Smooth muscle cell (in vitro differentiated cells): ENCODE results near the gene CCDC185. TPM values are rescaled to one million over a fixed set of nuclear protein-coding genes. Genes with fewer than 3 reads are reported as not detected.

ENCODE experiments used
- DNase-seq: peaks from one replicate; lab custom pipeline; 2025; ENCODE audit not compliant: unreplicated experiment; lab: John Stamatoyannopoulos, UW
- H2AFZ ChIP-seq: fragments of 200-600 bp; sonication (generic); 2 replicates; pipeline ENCODE4 v1.6.0; 2016; ENCODE audit warnings: antibody characterized with exemption, low read depth, mild to moderate bottlenecking
- H3F3A ChIP-seq: fragments of 200-600 bp; sonication (generic); 2 replicates; pipeline ENCODE4 v1.6.0; 2017; ENCODE audit warnings: antibody characterized with exemption, low read depth
- H3K27ac ChIP-seq: fragments of 200-600 bp; sonication (generic); 2 replicates; pipeline ENCODE4 v1.5.1; 2016; ENCODE audit warnings: low read depth, mild to moderate bottlenecking
- H3K27me3 ChIP-seq: fragments of 200-600 bp; sonication (generic); 2 replicates; pipeline ENCODE4 v1.6.1; 2016; ENCODE audit warnings: low read depth, mild to moderate bottlenecking
- H3K36me3 ChIP-seq: fragments of 200-600 bp; sonication (generic); 2 replicates; pipeline ENCODE4 v1.5.1; 2016; ENCODE audit warnings: low read depth
- H3K4me1 ChIP-seq: fragments of 200-600 bp; sonication (generic); 2 replicates; pipeline ENCODE4 v1.5.1; 2016; ENCODE audit warnings: low read depth
- H3K4me2 ChIP-seq: fragments of 200-600 bp; sonication (generic); 2 replicates; pipeline ENCODE4 v1.6.0; 2016; ENCODE audit warnings: mild to moderate bottlenecking
- H3K4me3 ChIP-seq: fragments of 200-600 bp; sonication (generic); 2 replicates; pipeline ENCODE4 v1.5.1; 2016; ENCODE audit warnings: mild to moderate bottlenecking
- H3K79me2 ChIP-seq: fragments of 200-600 bp; sonication (generic); 2 replicates; pipeline ENCODE4 v1.6.0; 2016; ENCODE audit warnings: low read depth, mild to moderate bottlenecking
- H3K9ac ChIP-seq: fragments of 200-600 bp; sonication (generic); 2 replicates; pipeline ENCODE4 v1.6.0; 2016; ENCODE audit warnings: low read depth
- H3K9me3 ChIP-seq: fragments of 200-600 bp; sonication (generic); replicated peaks from 2 replicates; pipeline ENCODE4 v1.5.1; 2016; ENCODE audit warnings: low read depth
- H4K20me1 ChIP-seq: fragments of 200-600 bp; sonication (generic); 2 replicates; pipeline ENCODE4 v1.6.0; 2016; ENCODE audit warnings: low read depth
- CTCF ChIP-seq: fragments of 200-600 bp; sonication (generic); IDR thresholded peaks from 2 replicates; pipeline ENCODE4 v1.5.1; 2017; ENCODE audit warnings: borderline replicate concordance, mild to moderate bottlenecking, antibody characterized with exemption; ENCODE audit not compliant: insufficient read depth, poor library complexity, severe bottlenecking
- WGBS: methylation state at CpG from one replicate; pipeline ENCODE4 v1.1.7; 2016; ENCODE audit warnings: low lambda C conversion rate; 5-methylcytosine and 5-hydroxymethylcytosine counted together
- polyA plus RNA-seq: library from polyadenylated mRNA; unstranded; fragments of >200 nt; fragmentation: Nextera tagmentation; extraction: Ambion mirVana; gene quantifications from 2 replicates; pipeline ENCODE4 v1.2.1, GENCODE V29; 2016
- total RNA-seq: library from RNA; depleted of rRNA; stranded (reverse); fragments of >200 nt; gene quantifications from 2 replicates; pipeline ENCODE4 v1.2.3, GENCODE V29; 2014

CCDC185 gene
- total RNA-seq (not detected in 2 replicates), polyA plus RNA-seq (not detected in 2 replicates)

DNA sequence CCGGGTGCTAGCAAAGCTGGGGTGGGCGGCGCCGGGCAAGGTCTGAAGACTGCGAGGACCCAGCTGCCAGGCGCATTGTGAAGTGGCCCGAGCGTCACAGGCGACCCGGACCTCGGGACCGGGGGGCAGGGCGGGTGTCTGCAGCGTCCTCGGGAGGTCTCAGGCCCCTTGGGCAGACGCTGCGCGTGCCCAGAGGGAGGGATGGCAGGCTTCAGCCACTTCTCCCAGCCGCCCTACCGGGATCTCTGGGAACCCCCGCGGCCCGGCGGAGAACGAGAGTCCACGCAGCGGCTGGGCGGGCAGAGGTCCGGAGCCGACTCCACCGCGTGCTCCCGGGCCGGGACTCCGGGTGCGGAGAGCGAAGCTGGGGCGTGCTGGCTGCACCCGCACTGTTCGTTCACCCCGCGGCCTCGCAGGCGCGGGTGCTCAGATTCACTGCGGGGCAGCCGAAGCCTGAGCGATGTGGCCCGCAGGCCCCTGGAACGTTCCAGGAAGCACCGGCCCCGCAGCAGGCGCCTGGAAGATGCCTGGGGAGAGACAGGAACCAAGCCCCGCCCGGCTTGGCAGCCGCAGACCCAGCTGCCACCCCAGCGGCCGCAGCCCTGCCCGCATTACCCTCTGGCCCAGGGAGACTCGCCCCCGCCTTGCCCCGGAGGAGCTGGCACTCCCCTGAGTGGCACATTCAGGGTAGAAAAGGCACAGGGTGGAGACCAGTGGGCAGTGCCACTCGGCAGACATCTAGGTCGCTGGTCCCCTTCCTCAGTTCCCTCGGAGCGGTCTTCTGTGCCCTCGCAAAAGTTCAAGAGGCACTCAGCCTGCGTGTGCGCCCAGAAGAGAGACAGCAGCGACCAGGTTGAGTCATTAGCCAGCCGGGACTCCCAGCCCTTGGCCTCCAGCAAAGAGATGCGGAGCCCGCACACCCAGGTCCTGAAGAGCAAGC is at the start of gene CCDC185:
CCDC185 (plus strand) TSS at position 141 of the 940 bp plus-strand sequence; CDS start at position 202, 61 bp downstream.
- WGBS, result 97% methylated on average over 32 of the region's 73 CpGs
- H3K27me3 ChIP-seq, result no peaks in the 10 kb centered on the region
- H3K9ac ChIP-seq, result no peak within 1 kb of the TSS

GRCh38 chr1:223343692-223344091 is 49.5 kb upstream of the CCDC185 start:
- WGBS, result 62% methylated on average over 3 of the region's 3 CpGs
- DNase-seq, result no peak
- Histone ChIP-seq H3K4me2 (no peak overlapping the region), H3K9me3 (no peaks in the 10 kb centered on the region), H3K4me3 (no peak overlapping the region), H4K20me1 (no peaks in the 10 kb centered on the region), H3K4me1 (peaks cover 18% of the 10 kb centered on the region), H2AFZ (no peak overlapping the region), H3K79me2 (no peaks in the 10 kb centered on the region), H3K27ac (no peak overlapping the region), H3K36me3 (no peaks in the 10 kb centered on the region), H3F3A (no peaks in the 10 kb centered on the region), H3K27me3 (no peaks in the 10 kb centered on the region), H3K9ac (no peak overlapping the region)
- no peak for TF ChIP-seq CTCF

More for the DNA sequence above, at the start of gene CCDC185:
- H3K79me2 ChIP-seq, result no peaks in the 10 kb centered on the region
- H4K20me1 ChIP-seq, result no peaks in the 10 kb centered on the region
- H3K9me3 ChIP-seq, result no peaks in the 10 kb centered on the region
- H2AFZ ChIP-seq, result no peak within 1 kb of the TSS
- no peaks in the 10 kb centered on the region for H3K36me3 ChIP-seq
- no peak within 1 kb of the TSS for H3K27ac ChIP-seq
- no peaks in the 10 kb centered on the region for H3F3A ChIP-seq
- TF ChIP-seq CTCF, result no peak
- no peak within 1 kb of the TSS for H3K4me3 ChIP-seq
- DNase-seq, result no peak
- no peak within 1 kb of the TSS for H3K4me2 ChIP-seq
- no peaks in the 10 kb centered on the region for H3K4me1 ChIP-seq

GRCh38 chr1:223344491-223344890 is 48.7 kb upstream of the CCDC185 start:
- Histone ChIP-seq H3K4me3 (no peak overlapping the region), H4K20me1 (no peaks in the 10 kb centered on the region), H3K9me3 (no peaks in the 10 kb centered on the region), H3F3A (no peaks in the 10 kb centered on the region), H3K36me3 (no peaks in the 10 kb centered on the region), H3K79me2 (no peaks in the 10 kb centered on the region), H3K27me3 (no peaks in the 10 kb centered on the region), H3K4me2 (no peak overlapping the region), H3K27ac (no peak overlapping the region), H3K4me1 (peaks cover 16% of the 10 kb centered on the region), H3K9ac (no peak overlapping the region), H2AFZ (no peak overlapping the region)
- no peak for TF ChIP-seq CTCF
- 73% methylated on average over 6 of the region's 6 CpGs for WGBS
- no peak for DNase-seq

DNA sequence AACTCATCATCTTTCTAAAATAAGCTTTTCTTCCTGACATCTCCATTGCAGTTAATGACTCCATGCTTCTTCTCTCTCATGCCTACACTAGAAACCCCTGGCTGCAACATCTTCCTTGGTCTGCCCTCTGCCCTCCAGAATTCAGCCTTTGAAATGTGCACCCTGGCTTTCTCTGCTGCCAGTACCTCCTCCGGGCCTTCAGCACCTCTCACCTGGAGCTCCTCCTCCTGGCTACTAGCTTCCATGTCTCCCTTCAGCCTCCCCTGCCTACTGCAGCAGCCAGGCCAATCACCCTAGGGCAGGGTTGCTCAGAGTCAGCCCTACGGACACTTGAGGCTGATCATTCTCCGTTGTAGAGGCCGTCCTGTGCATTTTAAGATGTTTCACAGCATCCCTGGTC is 47.5 kb upstream of the CCDC185 start:
- Histone ChIP-seq H3K4me3 (no peak overlapping the region), H3K79me2 (no peaks in the 10 kb centered on the region), H3K9ac (no peak overlapping the region), H3K27ac (no peak overlapping the region), H3F3A (no peaks in the 10 kb centered on the region), H3K4me1 (peaks cover 6% of the 10 kb centered on the region), H3K9me3 (no peaks in the 10 kb centered on the region), H3K4me2 (no peak overlapping the region), H3K36me3 (no peaks in the 10 kb centered on the region), H2AFZ (no peak overlapping the region), H4K20me1 (no peaks in the 10 kb centered on the region), H3K27me3 (no peaks in the 10 kb centered on the region)
- no peak for TF ChIP-seq CTCF
- 76% methylated on average over 4 of the region's 4 CpGs for WGBS
- no peak for DNase-seq
